GM21515 (cell line): Measurements from ENCODE around the gene ZNF518A.

Experiments used
- ATAC-seq: cut with Tn5 transposase; IDR thresholded peaks from one replicate; pipeline ENCODE4 v1.9.1; 2021; ENCODE audit not compliant: unreplicated experiment

ZNF518A gene, protein sequence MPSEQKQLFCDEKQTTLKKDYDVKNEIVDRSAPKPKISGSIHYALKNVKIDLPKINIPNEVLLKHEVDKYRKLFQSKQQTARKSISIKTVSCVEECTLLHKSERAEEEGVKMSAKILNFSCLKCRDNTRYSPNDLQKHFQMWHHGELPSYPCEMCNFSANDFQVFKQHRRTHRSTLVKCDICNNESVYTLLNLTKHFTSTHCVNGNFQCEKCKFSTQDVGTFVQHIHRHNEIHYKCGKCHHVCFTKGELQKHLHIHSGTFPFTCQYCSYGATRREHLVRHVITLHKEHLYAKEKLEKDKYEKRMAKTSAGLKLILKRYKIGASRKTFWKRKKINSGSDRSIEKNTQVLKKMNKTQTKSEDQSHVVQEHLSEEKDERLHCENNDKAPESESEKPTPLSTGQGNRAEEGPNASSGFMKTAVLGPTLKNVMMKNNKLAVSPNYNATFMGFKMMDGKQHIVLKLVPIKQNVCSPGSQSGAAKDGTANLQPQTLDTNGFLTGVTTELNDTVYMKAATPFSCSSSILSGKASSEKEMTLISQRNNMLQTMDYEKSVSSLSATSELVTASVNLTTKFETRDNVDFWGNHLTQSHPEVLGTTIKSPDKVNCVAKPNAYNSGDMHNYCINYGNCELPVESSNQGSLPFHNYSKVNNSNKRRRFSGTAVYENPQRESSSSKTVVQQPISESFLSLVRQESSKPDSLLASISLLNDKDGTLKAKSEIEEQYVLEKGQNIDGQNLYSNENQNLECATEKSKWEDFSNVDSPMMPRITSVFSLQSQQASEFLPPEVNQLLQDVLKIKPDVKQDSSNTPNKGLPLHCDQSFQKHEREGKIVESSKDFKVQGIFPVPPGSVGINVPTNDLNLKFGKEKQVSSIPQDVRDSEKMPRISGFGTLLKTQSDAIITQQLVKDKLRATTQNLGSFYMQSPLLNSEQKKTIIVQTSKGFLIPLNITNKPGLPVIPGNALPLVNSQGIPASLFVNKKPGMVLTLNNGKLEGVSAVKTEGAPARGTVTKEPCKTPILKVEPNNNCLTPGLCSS (N-terminal part only)

DNA sequence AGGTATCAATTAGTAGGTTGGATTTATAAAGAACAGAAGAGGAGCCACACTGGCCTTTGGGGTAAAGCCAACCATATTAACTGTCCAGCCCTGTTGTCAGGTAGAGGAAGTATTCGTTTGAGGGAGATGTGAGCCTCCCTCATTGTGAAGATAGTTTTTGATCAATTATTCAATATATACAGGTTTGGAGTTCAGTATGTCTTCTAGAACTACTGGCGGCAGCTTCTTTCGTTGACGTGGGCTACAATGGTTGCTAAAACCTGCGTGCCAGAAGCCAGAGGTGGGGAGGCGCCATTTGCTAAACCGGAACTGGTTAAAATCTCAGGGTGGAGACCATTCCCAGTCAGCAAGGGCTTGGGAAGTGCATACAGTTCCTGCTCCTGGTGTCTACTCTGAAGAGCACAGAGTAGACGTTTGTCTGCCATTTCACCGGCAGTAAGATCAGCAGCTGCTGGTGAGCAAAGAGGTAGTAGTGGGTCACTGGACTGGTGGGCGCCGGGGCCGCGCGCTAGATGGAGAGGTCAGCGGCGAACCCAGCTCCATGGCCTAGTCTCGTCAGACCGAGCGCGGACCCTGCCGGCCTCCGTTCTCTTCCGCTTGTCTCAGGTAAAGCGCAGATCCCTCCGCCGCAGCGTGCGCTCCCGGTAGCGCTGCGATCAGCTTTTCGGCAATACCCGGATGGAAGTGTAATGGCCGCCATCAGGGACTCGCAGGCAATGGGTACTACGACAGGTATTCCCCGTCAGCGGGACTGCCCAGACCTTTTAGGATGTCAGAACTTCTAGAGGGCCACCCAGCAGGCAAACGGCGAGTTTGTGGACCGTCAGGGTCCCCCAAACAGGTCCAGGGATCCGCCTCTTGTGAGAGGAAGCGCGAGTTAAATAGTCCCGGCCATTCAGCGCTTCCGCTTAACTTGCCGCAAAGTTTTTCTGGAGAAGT lies at the start of gene ZNF518A:
Gene ZNF518A (plus strand): TSS at position 911 of the 939 bp plus-strand sequence. CDS start 26,026 bp downstream, outside the sequence.
- peak; percentile 77 for ATAC-seq

DNA sequence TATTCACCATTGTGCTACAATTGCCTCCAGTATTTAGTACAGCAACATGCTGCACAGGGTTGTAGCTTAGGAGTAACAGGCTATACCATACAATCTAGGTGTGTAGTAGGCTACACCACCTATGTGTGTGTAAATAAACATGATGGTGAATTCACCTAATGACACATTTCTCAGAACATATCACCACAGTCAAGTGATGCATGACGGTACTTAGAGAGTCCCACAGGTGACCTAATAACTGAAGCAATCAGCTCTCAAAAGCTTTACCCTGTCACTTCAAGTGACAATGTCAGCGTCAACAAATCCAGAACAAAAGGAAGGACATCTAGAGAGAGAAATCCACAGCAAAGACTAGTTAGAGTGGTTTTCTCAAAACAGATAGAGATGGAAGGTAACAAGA lies 47.9 kb upstream of the ZNF518A start:
- no peak for ATAC-seq

DNA sequence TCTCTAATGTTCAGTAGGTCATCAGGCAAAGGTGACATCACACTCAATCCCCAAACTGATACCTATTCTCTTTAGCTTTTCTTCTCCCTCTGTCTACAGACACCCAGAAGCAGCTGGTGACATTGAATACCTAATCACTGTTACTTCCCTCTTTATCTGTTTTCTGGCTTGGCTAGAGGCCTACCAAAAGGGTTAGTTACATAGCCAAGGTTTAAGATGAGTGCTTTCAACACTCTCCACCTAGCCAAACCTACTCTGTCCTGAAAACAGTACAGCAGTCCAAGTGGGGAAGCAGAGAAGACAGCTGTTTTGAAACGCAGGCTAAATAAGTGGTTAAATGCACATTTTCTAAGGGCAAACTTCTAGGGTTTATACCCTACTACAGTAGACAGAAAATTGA lies 47.3 kb upstream of the ZNF518A start:
- ATAC-seq: no peak

DNA sequence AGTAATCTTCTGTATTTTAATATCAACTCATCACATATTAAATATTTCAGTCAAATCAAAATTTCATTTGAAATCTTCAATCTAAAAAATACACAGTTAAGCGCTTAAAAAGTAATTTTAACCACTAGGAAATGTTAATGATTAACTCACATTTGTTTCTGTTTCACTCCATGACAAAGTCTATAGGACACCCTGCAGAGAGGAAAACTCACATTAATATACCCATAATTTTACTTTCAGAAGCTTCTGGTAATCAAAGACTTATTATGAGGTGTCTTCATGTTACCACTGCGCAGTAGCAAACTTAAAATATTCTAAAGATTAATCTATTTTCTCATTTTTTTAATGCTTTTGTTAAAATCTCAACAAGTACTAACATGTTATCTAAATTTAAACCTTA lies 41.0 kb upstream of the ZNF518A start:
- ATAC-seq: no peak

DNA sequence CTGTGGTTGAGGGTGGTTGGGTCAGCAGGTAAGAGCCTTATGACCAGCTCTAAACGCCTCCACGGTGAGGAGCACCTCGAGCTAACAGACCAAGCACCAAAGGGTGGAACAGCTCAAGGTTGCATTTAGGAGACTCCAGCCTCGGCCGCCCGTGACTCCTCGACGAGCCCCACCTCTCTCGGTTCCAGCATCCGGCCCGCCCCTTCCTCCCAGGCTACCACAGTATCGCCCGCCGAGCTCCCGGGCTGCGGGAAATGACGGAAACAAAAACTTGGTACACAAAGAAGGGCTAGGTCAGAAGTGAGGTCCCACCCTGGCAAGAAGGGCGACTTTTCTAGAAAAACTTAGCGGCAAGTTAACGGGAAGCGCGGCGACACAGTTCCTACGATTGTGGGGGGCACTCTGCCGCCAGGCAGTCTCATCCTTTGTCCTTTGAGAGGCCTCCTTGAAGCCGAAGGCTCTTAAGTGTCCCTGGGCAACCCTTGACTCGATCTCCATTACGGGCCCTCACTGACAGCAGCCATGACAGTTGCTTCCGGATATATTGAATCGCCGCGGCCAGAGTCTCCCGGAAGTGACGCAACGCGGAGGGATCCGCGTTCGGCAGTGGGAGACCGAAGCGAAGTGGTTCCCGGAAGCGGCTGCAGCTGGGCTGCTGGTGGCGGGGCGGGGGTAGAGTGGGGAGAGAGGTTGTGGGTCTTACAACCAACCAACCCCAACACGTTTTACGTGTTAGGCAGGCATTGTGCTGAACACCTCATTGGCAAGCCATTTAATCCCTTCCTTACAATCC lies 40.2 kb upstream of the ZNF518A start:
- ATAC-seq: peak; percentile 84

DNA sequence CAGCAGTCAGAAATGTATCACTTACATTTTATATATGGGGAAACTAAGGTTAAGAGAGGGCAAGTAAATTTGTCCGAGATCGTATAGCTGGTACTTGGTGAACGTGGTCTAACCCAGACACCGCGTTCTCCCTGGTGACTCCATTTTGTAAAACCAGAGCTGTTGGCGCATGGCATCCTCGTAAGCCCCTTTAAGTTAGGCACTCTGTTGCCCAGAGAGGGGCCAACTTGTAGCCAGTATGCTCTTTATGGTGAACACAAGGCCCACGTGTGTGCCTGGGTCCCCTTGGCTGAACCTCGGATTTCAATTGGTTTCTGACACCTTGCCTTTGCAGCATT lies 39.7 kb upstream of the ZNF518A start:
- no peak for ATAC-seq

DNA sequence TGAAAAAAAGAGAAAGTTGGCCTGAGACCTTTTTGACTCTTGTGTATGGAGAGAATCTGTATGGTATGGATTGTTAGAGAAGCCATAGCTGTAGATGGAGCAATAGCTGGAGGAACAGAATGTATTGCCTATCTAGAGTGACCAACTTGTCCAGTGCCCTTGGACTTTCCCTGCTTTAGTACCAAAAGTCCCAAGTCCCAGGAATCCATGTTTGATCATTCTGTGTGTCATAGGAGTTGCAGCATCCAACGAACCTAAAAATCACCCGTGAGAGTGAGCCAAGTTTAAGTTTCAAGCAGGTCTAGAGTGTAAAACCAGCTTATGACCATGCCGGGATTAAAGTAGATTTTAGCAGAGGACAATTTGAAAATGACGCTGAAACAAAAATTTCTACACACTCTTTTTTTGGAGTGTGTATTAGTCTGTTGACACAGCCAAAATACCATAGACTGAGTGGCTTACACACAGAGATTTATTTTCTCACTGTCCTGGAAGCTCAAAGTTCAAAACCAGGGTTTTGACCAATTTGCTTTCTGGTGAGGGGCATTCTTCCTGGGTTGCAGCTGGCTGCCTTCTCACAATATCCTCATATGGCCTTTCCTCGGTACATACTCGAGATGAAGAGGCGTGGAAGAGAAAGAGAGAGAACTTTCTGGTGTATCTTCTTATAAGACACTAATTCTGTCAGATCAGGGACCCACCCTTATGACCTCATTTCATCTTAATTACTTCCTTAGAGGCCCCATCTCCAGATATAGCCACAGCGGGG lies 36.9 kb upstream of the ZNF518A start:
- no peak for ATAC-seq

DNA sequence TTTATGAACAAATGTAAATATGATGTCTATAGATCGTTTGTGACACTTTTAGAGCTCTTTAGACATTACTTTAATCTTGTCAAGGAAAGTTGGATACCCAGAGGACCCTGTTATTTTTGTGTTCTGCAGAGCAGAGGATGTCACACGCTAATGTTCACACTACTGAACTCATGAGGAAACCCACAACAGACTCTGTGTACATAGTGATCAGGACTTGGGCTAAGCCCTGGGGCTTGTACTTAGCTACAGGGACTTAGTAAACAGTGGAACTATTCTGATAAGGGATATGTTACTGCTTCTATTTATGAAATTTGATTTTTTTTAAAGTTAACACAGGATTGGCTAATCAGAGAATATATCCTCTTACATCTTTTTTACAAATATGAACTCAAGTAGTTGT lies 36.1 kb upstream of the ZNF518A start:
- no peak for ATAC-seq

DNA sequence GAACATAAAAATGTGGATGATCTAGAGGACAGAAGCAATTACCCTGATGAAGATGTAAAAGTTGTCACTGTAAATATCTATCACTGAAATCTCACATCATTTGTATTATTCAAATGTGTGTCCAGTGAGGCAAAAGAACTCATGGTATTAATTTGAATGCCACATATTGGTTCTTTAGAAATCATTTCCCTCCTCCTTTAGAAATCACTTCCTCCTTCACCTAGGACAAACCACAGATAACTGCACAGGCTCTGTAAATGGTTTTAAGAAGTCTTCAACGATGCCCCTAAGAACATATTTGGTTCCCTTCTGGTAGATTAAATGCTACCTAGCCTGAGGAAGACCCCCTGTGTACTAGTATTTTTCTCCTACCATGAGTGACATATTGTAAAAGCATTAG lies 33.1 kb upstream of the ZNF518A start:
- ATAC-seq: no peak

DNA sequence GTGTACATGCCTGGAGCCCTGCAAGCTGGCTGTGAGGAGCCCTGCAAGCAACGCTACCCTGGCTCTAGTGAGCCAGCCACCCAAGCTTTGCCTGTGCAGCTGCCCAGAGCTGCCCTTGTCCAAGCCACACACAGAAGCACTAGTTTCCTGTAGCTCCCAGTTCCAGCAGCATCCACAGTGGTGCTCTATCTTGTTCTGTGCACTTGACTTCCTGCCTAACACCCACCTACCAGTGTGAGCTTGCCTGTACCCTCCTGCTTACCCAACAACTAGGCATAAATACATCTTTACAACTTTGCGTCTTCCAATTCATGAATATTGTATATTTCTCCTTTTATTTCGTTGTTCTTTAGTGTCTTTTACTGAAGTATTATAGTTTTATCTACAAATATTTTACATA lies 32.2 kb upstream of the ZNF518A start:
- no peak for ATAC-seq

DNA sequence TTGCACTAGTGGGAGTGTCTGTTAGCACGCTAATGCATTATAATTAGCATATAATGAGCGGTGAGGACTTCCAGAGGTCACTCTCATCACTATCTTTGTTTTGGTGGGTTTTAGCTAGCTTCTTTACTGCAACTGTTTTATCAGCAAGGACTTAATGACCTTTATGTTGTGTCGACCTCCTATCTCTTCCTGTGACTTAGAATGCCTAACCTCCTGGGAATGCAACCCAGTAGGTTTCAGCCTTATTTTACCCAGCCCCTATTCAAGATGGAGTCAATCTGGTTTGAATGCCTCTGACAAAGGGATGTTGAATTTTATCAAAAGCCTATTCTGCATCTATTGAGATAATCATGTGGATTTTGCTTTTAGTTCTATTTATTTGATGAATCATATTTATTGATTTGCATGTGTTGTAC lies 22.5 kb upstream of the ZNF518A start:
- ATAC-seq: no peak

DNA sequence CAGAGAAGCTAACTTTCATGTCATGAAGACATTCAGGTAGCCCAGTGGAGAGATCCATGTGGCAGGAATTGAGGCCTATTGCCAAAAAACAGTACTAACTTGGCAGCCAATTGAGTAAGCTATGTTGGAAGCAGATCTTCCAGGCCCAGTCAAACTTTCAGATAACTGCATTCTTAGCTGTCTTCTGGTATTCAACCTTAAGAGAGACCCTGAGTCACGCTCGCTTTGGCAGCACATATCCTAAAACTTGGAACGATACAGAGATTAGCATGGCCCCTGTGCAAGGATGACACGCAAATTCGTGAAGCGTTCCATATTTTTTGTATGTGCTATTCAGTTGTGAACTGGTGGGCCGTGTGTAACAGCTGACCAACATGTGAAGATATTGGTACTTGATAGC lies 17.6 kb upstream of the ZNF518A start:
- no peak for ATAC-seq

DNA sequence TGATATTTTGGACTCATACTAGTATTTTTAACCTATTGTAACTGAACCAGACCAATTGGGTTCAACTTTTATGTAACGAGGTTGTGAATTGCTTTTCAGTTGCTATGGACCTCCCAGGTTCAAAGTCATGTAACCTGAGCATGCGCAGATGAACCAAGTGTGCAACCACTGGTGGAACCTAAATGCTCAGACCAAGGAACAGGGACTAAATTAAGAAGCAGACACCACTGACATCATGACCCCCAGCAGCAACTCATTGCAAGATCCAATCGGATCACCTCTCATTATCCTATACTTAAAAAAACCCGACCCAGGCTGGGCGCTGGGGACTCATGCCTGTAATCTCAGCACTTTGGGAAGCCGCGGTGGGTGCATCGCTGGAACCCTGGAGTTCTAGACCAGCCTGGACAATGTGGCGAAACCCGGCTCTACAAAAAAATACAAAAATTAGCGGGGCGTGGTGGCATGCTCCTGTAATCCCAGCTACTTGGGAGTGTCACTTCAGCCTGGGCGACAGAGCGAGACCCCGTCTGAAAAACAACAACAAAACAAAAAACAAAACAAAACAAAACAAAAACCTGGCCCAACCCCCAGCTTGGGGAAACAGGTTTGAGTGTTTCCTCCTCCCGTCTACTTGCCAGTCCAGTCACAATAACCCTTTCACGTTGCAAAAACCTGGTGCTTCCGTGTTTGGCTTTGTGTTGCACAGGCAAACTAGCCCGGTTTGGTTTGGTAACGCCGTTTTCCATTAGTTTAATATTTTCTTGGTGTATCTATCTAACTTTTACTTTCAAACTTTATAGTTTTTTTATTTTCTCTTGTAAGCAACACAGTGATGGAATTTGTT lies 11.3 kb upstream of the ZNF518A start:
- no peak for ATAC-seq

DNA sequence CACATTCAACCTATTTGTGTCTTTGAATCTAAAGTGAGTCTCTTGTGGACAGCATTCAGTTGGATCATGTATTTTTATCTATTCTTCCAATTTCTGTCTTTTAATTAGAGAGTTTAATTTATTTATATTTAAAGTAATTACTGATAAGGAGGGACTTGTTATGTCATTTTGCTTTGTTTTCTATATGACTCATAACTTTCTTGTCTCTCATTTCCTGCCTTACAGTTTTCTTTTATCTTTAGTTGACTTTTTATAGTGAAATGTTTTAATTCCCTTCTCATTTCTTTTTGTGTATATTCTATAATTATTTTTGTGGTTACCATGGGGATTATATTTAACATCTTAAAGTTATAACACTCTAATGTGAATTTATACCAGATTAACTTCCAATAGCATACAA lies 7.3 kb upstream of the ZNF518A start:
- ATAC-seq: no peak

DNA sequence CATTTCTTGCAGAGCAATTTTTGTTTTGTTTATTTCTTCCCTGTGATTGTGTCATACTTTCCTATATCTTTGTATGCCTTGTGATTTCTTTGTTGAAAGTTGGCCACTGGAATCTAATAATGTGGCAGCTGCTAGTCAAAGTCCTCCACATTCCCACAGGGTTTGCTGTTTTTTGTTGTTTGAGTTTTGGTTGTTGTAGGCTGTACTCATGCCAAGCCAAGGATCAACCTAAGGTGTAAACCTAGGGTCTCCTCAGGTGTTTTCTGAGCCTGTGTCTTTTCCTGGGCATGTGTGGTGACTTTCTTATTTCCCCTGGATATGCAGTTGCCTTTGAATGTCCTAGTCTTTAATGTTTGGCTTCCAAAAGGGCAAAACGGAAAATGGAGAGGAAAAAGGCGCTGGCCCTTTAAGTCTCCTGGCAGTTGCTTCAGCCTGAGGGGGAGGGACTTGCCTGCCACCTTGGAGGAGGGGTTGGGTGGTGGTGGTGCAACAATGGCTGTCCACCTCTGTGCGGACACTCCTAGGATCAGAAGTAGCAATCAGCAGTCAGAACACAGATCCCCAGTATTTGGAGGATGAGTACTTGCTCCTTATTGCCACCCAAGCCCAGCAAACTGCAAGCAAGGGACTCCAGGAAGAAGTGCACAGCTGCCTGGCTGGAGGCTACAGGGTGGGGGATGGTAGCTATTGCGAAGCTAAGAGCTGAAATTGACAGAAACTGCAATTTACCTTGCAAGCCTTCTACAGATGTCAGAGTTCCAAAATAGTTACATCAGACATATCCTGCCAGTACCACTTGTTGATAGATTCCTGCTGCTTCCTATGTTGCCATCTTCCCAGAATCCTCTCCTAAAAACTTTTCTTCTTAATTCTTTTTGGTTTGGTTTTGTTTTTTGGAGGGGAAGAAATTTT lies 5.6 kb upstream of the ZNF518A start:
- no peak for ATAC-seq

DNA sequence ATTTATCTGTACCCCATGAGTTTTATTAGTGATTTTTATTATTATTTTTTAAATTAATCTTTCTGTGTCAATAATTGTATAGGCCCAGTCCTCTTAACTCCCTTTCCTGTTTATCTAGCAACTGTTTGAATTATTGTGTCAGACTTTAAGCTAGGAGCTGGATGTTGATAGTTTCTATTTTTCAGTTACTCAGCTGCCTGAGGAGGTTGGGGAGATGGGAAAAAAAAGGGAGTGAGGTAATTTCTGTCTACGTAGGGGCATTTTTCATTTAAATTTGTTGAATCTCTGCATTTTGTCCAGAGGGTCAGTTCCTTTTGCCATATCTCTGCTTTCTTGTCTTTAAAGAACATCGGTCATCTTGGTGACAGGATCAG lies 5.0 kb upstream of the ZNF518A start:
- ATAC-seq: no peak

DNA sequence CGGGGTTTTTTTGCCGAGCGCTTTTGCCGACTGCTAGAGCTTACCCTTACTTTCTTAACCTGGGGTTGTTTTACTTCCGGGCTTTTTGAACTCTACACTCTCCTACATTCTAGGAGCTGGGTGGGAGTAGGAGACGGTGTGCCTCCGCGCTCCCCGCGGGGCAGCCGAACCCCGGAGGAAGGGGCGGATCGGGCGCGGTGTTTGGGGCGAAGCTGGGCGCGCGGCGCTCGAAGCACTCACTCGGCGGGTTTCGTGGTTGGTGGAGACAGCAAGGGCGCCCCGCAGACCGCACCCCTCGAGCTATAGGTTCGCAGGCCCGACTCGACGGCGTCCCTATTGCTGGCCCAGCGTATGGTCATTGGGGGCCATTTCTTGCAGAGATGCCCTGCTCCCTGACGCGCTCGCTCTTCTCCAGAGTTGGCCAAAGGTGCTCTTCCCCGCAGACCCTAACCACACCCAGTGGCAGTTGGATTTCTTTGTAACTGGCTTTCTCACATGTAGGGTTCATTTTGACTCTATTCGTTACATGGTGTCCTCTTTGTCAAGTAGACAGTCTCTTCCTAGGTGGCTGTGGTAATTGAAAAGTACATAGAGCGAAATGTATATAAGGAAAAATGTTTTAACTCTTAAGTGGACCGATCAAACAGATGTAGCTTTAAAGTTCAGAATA lies 364 bp downstream of the ZNF518A start:
- peak; percentile 64 for ATAC-seq
